ENCODE results near the gene PARD6A. TPM values are rescaled to one million over a fixed set of nuclear protein-coding genes. Genes with fewer than 3 reads are reported as not detected.

The PARD6A gene
- total RNA-seq, 1 experiment from 2014 or later: 10.8 TPM

DNA sequence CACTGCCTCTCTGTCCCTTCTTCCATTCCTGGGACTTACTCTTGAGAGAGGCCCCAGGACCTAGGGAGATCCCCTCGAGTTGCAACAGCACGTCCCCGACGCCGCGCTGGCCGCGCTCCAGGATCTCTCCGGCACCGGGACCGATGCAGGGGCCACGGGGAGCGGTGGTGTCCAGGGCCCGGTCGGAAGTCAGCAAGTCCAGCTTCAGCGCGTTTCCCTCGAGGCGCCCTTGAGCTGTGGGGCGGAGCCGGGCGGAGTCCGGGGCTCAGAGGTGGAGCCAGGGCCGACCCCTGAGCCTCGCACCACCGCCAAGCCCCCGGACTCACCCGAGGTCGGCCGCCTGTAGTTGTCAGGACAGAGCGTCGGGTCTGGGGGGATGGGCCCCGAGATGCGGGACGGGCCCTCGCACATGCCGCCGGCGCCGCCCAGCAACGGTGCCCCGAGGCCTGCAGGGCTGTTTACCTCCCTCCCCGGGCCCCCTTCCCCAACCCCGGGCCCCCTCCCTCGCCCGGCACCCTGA is 5.3 kb downstream of the PARD6A start:
- Histone ChIP-seq H3K4ac (ENCODE audit: low read depth, low read length) (no peak overlapping the region), H3K79me2 (ENCODE audit: insufficient read depth, low read length) (no peaks in the 10 kb centered on the region), H2BK20ac (ENCODE audit: low read depth, low read length, poor library complexity, severe bottlenecking) (no peak overlapping the region), H2BK5ac (ENCODE audit: insufficient read length, low read length) (no peak overlapping the region), H3K23ac (ENCODE audit: insufficient read length, low read depth, low read length) (no peak overlapping the region), H2BK120ac (ENCODE audit: low read depth, low read length, poor library complexity, severe bottlenecking) (no peak overlapping the region), H4K5ac (ENCODE audit: insufficient read length, low read depth, low read length) (no peak overlapping the region), H3K9me3 (ENCODE audit: control insufficient read depth, low read depth, low read length) (no peaks in the 10 kb centered on the region), H4K91ac (ENCODE audit: insufficient read length, low read depth, low read length) (no peak overlapping the region), H3K79me1 (ENCODE audit: insufficient read depth, low read depth, low read length, poor library complexity, severe bottlenecking) (no peaks in the 10 kb centered on the region), H3T11ph (ENCODE audit: low read length) (no peak overlapping the region), H3K14ac (ENCODE audit: insufficient read depth, low read length) (no peak overlapping the region), H3K23me2 (ENCODE audit: insufficient read length, low read depth, low read length, poor library complexity, severe bottlenecking) (peaks cover 8% of the 10 kb centered on the region), H4K8ac (replicated peaks; ENCODE audit: insufficient read length, low read depth, low read length) (no peak overlapping the region), H3K4me1 (ENCODE audit: insufficient read depth, low read length) (no peaks in the 10 kb centered on the region), H3K4me2 (ENCODE audit: insufficient read depth, insufficient read length, low read length) (peak overlapping the region; percentile 56), H3K56ac (ENCODE audit: insufficient read length, low read depth, low read length) (no peak overlapping the region), H3K27me3 (ENCODE audit: insufficient read depth, low read length) (no peaks in the 10 kb centered on the region), H4K20me1 (ENCODE audit: control insufficient read depth, insufficient read depth, insufficient read length) (no peaks in the 10 kb centered on the region), H2AK5ac (ENCODE audit: insufficient read length, low read length) (no peak overlapping the region), H2AFZ (ENCODE audit: low read length) (no peak overlapping the region), H3K9ac (ENCODE audit: extremely low read depth, insufficient read length, low read length) (no peak overlapping the region), H2BK12ac (ENCODE audit: insufficient read length, low read depth, low read length) (no peak overlapping the region), H3K27ac (ENCODE audit: insufficient read length, low read depth, low read length) (no peak overlapping the region), H3K18ac (ENCODE audit: insufficient read length, low read depth, low read length) (no peak overlapping the region), H2BK15ac (ENCODE audit: low read depth, low read length) (no peak overlapping the region)
- DNase-seq: peak; percentile 59
- Mint-ChIP-seq H3K4me1 (peaks cover 9 to 29% of the 10 kb centered on the region in 2 experiments; a peak in 3 of 4 replicates), H3K4me3 (peak overlapping the region; percentile 78 to 80), H3K27me3 (ENCODE audit: low read depth) (peaks cover 4% of the 10 kb centered on the region), H3K27ac (no peak overlapping the region), H3K9me3 (no peaks in the 10 kb centered on the region), H3K36me3 (ENCODE audit: insufficient read depth in 1 of 3, low read depth in 3 of 3) (peaks cover 3 to 11% (median 8%) of the 10 kb centered on the region in 3 experiments; a peak in 5 of 7 replicates)
- no CpG with 5 or more reads among the region's 46 CpGs for WGBS (ENCODE audit: extremely low coverage, insufficient read length, low lambda C conversion rate)
- TF ChIP-seq, protein P1, sequence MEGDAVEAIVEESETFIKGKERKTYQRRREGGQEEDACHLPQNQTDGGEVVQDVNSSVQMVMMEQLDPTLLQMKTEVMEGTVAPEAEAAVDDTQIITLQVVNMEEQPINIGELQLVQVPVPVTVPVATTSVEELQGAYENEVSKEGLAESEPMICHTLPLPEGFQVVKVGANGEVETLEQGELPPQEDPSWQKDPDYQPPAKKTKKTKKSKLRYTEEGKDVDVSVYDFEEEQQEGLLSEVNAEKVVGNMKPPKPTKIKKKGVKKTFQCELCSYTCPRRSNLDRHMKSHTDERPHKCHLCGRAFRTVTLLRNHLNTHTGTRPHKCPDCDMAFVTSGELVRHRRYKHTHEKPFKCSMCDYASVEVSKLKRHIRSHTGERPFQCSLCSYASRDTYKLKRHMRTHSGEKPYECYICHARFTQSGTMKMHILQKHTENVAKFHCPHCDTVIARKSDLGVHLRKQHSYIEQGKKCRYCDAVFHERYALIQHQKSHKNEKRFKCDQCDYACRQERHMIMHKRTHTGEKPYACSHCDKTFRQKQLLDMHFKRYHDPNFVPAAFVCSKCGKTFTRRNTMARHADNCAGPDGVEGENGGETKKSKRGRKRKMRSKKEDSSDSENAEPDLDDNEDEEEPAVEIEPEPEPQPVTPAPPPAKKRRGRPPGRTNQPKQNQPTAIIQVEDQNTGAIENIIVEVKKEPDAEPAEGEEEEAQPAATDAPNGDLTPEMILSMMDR (conservative IDR thresholded peaks at IDR 0.05): no peak
